Activated CD8-positive, alpha-beta T cell treated with anti-CD3 and anti-CD28 coated beads, Interleukin-2, amount 10 ng/mL, durations not matched to agents 7 days and 5 days (primary cell): Measurements from ENCODE around the gene AUP1. TPM values are rescaled to one million over a fixed set of nuclear protein-coding genes. Genes with fewer than 3 reads are reported as not detected.

Experiments
- ATAC-seq: fragments of 150-1000 bp; cut with Tn5 transposase; one replicate; pipeline ENCODE4 v1.10.0; 2021; ENCODE audit warnings: moderate library complexity
- CTCF ChIA-PET: fragments of 350-600 bp; sonication (Branson Sonifier 250); formaldehyde crosslinking; loops from one replicate; lab custom pipeline; 2021; ENCODE audit warnings: antibody characterized with exemption; lab: Charles Lee
- POLR2A ChIA-PET: fragments of 350-600 bp; sonication (Branson Sonifier 250); formaldehyde crosslinking; loops from one replicate; lab custom pipeline; 2021; ENCODE audit warnings: antibody characterized with exemption; lab: Charles Lee
- DNase-seq: peaks from one replicate; pipeline ENCODE4 v3.0.0-alpha.2; 2020
- H3K27ac Mint-ChIP-seq: one replicate; pipeline ENCODE4 v1.8.0; 2021; ENCODE audit warnings: mild to moderate bottlenecking, mixed read lengths
- H3K27me3 Mint-ChIP-seq: one replicate; pipeline ENCODE4 v1.8.0; 2021; ENCODE audit warnings: low read depth, mixed read lengths
- H3K36me3 Mint-ChIP-seq: one replicate; pipeline ENCODE4 v1.8.0; 2021; ENCODE audit warnings: low read depth, mixed read lengths
- H3K4me1 Mint-ChIP-seq: one replicate; pipeline ENCODE4 v1.8.0; 2021; ENCODE audit warnings: low read depth, mixed read lengths
- H3K4me3 Mint-ChIP-seq: one replicate; pipeline ENCODE4 v1.8.0; 2021; ENCODE audit warnings: mild to moderate bottlenecking, mixed read lengths
- H3K9me3 Mint-ChIP-seq: one replicate; pipeline ENCODE4 v1.8.0; 2022; ENCODE audit warnings: mixed read lengths; ENCODE audit not compliant: insufficient read depth
- total RNA-seq, 2 experiments: library from RNA; stranded (reverse); gene quantifications; one replicate each; pipeline ENCODE4 v1.2.3, GENCODE V29; 2021

The AUP1 gene
- total RNA-seq, 2 experiments from 2014 or later = 119 to 123 TPM

DNA sequence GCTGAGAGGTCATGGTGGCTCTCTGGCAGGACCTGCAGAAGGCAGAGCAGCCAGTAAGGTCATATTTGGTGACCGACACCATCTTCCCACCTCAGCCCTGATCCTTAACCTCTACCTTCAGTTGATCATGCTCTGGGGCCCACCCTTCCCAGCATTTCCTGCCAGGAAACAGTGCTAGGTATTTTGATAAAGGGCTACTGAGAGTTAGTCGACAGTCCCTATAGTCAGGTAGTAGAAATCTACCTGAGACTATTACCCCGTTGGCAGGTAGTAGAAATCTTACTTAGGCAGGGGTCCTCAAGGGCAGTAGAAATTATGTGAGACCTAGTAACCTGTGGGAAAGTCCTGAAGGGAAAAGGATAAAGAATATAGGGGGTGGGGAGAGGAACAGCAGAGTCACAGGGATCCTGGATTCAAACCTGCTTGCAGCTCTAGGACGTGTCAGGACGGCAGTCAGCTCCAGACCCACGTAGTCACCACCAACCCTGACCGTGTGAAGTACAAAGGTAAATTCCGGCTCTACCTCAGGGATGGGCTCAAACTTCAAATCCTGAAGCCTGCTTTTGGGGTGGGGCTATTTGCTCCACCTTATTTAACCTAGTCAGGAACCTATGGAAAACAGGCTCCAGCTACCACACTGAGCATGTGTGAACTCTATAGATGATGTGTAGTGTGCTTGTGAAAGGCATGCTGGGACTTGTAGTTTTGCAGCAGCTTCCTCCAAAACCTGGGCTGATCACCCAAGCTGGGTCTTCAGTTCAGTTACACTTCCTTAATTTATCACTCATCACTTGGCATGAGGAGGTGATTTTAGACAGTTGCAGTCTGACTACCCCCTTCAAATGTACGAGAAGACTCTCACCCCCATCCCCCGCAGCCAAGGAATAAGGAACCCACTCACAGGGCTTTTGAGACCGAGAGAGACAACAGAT lies 3.5 kb downstream of the AUP1 start, which contains the start of gene DQX1:
TSS of gene DQX1 (minus strand) at position 515 of the 932 bp plus-strand sequence. CDS start at position 13, 502 bp downstream.
- Mint-ChIP-seq H3K36me3 (peaks cover 41% of the 10 kb centered on the region), H3K9me3 (no peaks in the 10 kb centered on the region), H3K4me3 (no peak within 1 kb of the TSS), H3K4me1 (peaks cover 39% of the 10 kb centered on the region), H3K27ac (no peak within 1 kb of the TSS), H3K27me3 (peaks cover 8% of the 10 kb centered on the region)
- DNase-seq = no peak
- ATAC-seq = no peak
- ChIA-PET CTCF (interaction anchor here (1.0 to 4.5 kb wide), 5 partner anchors 9 to 61 kb away, joined by 3 to 41 read pairs (median 4); partner anchors contain the start of genes CCDC142 and TTC31), POLR2A (interaction anchor here (1.1 to 1.9 kb wide), 3 partner anchors 11 to 44 kb away, joined by 3 to 7 read pairs (median 4); partner anchors contain the start of genes CCDC142 and TTC31)

DNA sequence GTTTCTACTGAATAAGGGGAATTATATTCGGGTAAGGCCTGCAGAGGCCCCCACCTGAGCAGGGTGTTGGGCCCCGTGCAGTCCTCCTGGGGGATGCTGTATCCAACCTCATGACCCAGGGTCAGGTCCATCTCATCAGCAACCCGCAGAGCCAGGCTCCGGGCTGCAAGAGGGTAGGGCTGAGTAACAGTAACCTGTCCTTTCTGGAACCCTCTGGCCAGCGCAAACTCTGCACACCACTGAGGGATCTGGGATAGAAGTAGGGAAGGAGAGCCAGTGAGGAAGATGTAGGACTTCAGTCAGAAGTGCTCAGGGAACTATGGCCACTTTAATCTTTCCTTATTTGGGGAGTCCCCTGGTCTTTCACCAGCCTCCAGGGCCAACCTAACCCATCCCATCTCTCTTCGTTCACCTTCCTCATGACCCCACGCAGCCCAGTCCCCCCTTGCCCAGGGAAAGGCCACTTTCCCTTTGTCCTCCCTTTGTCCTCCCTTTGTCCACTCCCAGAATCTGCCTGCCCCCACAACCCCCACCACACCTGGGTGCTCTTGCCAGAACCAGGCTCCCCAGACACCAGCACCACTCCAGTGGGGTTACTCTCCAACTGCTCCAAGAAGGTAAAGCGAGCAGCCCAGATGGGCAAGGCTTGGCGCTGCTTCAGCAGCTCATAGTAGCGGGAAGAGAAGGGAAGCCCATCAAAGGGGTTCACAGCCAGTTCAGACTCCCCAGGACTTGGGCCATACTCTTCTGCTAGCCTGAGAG lies 4.4 kb downstream of the AUP1 start:
- ChIA-PET CTCF (interaction anchor here (1.3 kb wide), 1 partner anchor 9 kb away, joined by 7 read pairs; no protein-coding TSS in a partner anchor), POLR2A (no interaction called here)
- Mint-ChIP-seq H3K27ac (no peak overlapping the region), H3K36me3 (peaks cover 34% of the 10 kb centered on the region), H3K27me3 (peaks cover 11% of the 10 kb centered on the region), H3K4me3 (no peak overlapping the region), H3K9me3 (no peaks in the 10 kb centered on the region), H3K4me1 (peaks cover 33% of the 10 kb centered on the region)
- ATAC-seq (no peak), DNase-seq (no peak)

DNA sequence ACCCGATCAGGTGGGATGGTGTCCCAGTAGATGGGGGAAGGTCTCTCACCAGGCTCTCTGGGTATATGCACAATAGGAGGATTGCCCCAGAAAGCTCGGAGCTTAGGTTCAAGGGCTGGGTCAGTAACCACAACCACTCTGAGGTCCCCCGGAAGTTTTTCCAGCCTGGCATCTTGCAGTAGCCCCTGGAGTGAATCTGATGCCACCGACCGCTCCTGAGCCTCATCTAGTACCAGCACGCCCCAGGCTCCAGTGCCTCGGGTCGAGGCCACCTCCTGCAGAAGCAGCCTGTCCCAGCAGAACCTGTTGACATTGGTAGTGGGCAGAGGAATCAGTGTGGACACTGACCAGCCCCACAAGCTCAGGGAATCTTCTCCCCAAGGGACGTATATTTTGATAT lies 5.5 kb downstream of the AUP1 start:
- DNase-seq (no peak), ATAC-seq (no peak)
- Mint-ChIP-seq H3K36me3 (peaks cover 33% of the 10 kb centered on the region), H3K4me1 (peaks cover 33% of the 10 kb centered on the region), H3K27me3 (peaks cover 22% of the 10 kb centered on the region), H3K27ac (no peak overlapping the region), H3K9me3 (no peaks in the 10 kb centered on the region), H3K4me3 (no peak overlapping the region)
- POLR2A ChIA-PET = no interaction called here
- CTCF ChIA-PET = no interaction called here

- Mint-ChIP-seq H3K27ac (no peak overlapping the region), H3K36me3 (peaks cover 20% of the 10 kb centered on the region), H3K4me1 (peaks cover 21% of the 10 kb centered on the region), H3K4me3 (no peak overlapping the region), H3K27me3 (peaks cover 36% of the 10 kb centered on the region), H3K9me3 (no peaks in the 10 kb centered on the region)
- POLR2A ChIA-PET = interaction anchor here (0.9 to 3.2 kb wide), 4 partner anchors 7 to 39 kb away, joined by 3 to 11 read pairs (median 4); partner anchors contain the start of genes AUP1, CCDC142, HTRA2 and TTC31
- CTCF ChIA-PET = interaction anchor here (1.3 to 3.1 kb wide), 3 partner anchors 9 to 39 kb away, joined by 4 to 13 read pairs (median 5); partner anchors contain the start of genes CCDC142 and TTC31
- DNase-seq (no peak), ATAC-seq (no peak)
Measured at GRCh38 chr2:74522516-74522915, 7.0 kb downstream of the AUP1 start.

GRCh38 chr2:74516650-74517049 lies 12.9 kb downstream of the AUP1 start:
- ATAC-seq = no peak
- CTCF ChIA-PET = interaction anchor here (0.8 to 1.9 kb wide), 3 partner anchors 9 to 16 kb away, joined by 3 to 7 read pairs (median 4); partner anchors contain the start of gene DQX1
- H3K27ac Mint-ChIP-seq = no peak overlapping the region

GRCh38 chr2:74515981-74516633 lies 13.4 kb downstream of the AUP1 start:
- DNase-seq (peak; percentile 77), ATAC-seq (peak; percentile 76)
- Mint-ChIP-seq H3K27me3 (peaks cover 75% of the 10 kb centered on the region), H3K9me3 (no peaks in the 10 kb centered on the region), H3K27ac (no peak overlapping the region), H3K36me3 (peaks cover 6% of the 10 kb centered on the region), H3K4me1 (peaks cover 28% of the 10 kb centered on the region), H3K4me3 (peak overlapping the region; percentile 67)
- ChIA-PET CTCF (interaction anchor here (0.8 to 1.9 kb wide), 3 partner anchors 10 to 15 kb away, joined by 3 to 7 read pairs (median 4); partner anchors contain the start of gene DQX1), POLR2A (interaction anchor here (1.1 to 2.1 kb wide), 4 partner anchors 10 to 13 kb away, joined by 3 to 6 read pairs (median 4); partner anchors contain the start of genes AUP1, DQX1 and PCGF1)

More at GRCh38 chr2:74516650-74517049, 12.9 kb downstream of the AUP1 start:
- peaks cover 28% of the 10 kb centered on the region for H3K4me1 Mint-ChIP-seq
- peaks cover 6% of the 10 kb centered on the region for H3K36me3 Mint-ChIP-seq
- H3K4me3 Mint-ChIP-seq = peak overlapping the region; percentile 67
- peaks cover 69% of the 10 kb centered on the region for H3K27me3 Mint-ChIP-seq
- POLR2A ChIA-PET = interaction anchor here (1.1 to 1.2 kb wide), 2 partner anchors 12 to 13 kb away, joined by 3 read pairs; partner anchors contain the start of gene AUP1
- no peaks in the 10 kb centered on the region for H3K9me3 Mint-ChIP-seq
- DNase-seq = no peak

- H3K36me3 Mint-ChIP-seq = peaks cover 6% of the 10 kb centered on the region
- H3K4me3 Mint-ChIP-seq = peak overlapping the region; percentile 70
- DNase-seq = no peak
- POLR2A ChIA-PET = interaction anchor here (0.7 to 2.1 kb wide), 4 partner anchors 9 to 12 kb away, joined by 3 to 6 read pairs (median 4); partner anchors contain the start of genes DQX1 and PCGF1
- H3K27ac Mint-ChIP-seq = no peak overlapping the region
- peaks cover 28% of the 10 kb centered on the region for H3K4me1 Mint-ChIP-seq
- H3K27me3 Mint-ChIP-seq = peaks cover 79% of the 10 kb centered on the region
- CTCF ChIA-PET = interaction anchor here (1.9 kb wide), 1 partner anchor 11 kb away, joined by 7 read pairs; the partner anchor contains the start of gene DQX1
- no peaks in the 10 kb centered on the region for H3K9me3 Mint-ChIP-seq
- peak; percentile 18 for ATAC-seq
Measured at GRCh38 chr2:74515271-74515980, 14.1 kb downstream of the AUP1 start.

DNA sequence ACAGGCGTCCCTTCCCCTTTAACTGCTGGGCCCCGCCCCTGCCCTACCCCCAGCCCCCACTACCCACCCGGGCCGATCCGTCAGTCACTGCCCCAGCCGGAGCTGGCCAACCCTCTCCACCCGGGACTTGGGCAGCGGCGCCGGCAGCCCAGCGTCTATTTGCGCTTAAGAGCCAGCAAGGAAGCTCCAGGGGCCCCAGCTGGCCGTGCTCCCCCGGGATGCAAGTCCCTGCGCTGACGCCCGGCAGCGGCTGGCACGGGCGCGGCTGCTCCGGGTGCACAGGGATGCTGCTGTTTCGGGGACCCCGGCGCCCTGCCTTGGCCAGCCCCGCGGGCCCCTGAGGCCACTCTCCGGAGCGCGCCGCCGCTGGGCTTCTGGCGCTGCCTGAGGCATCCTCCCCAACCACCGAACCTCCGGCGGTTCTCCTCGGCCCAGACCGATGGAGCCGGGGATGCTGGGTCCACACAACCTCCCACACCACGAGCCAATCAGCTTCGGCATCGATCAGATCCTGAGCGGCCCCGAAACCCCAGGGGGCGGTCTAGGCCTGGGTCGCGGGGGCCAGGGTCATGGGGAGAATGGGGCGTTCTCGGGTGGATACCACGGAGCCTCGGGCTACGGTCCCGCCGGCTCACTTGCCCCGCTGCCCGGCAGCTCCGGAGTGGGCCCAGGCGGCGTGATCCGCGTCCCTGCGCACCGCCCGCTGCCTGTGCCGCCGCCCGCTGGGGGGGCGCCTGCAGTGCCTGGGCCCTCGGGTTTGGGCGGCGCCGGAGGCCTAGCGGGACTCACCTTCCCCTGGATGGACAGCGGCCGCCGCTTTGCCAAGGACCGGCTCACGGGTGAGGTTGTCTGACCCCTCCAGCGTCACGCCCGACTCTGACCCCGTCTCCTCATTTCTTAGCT lies 14.9 kb downstream of the AUP1 start, which contains the start of gene TLX2:
TSS of gene TLX2 (plus strand) at position 83 of the 903 bp plus-strand sequence. CDS start at position 440, 357 bp downstream.
- ChIA-PET POLR2A (interaction anchor here (0.7 to 2.1 kb wide), 4 partner anchors 8 to 65 kb away, joined by 3 to 6 read pairs (median 4); partner anchors contain the start of genes DQX1 and PCGF1), CTCF (no interaction called here)
- Mint-ChIP-seq H3K27me3 (peaks cover 76% of the 10 kb centered on the region), H3K27ac (no peak within 1 kb of the TSS), H3K36me3 (peaks cover 6% of the 10 kb centered on the region), H3K4me3 (peak within 1 kb of the TSS; percentile 70), H3K4me1 (peaks cover 28% of the 10 kb centered on the region), H3K9me3 (no peaks in the 10 kb centered on the region)
- no peak for DNase-seq
- ATAC-seq = peak; percentile 28

DNA sequence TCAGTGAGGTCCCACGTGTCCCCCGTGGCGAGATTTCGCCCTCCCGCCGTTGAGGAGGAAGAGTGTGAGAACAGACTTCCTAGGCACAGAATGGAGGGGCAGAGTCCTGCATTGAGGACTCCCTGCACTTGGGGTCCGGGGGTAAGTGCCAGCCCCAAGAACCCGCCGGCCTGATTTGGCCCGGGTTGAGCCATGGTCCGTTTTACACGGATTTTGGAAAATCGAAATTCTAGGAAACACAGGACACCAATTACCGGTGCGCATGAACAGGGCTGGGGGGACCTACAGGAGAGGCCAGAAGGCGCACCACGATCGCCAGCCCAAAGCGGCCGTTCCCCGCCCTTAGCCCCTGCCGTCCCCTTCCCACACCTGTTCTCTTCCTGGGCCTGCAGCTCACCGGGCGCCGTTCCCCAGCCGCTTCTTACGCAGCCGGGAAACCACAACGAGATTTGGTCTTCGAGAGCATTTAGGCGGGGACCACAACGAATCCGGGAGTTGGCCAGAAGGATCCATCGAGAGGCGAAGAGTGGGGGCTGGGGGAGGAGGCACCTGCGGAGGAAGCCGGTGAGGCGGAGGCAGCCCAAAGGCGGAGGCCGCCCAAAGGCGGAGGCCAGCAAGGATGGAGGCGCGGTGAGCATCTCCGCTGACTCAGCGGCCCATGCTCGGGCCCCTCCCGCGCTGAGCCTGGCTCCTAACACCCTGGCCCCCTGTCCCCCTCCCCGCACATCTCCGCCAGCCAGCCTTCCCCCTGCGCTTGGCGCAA lies 15.7 kb downstream of the AUP1 start:
- no peak overlapping the region for H3K27ac Mint-ChIP-seq
- POLR2A ChIA-PET = interaction anchor here (1.0 to 2.1 kb wide), 3 partner anchors 7 to 66 kb away, joined by 3 to 6 read pairs (median 4); partner anchors contain the start of genes AUP1, HTRA2 and PCGF1
- H3K36me3 Mint-ChIP-seq = peaks cover 6% of the 10 kb centered on the region
- CTCF ChIA-PET = interaction anchor here (1.7 kb wide), 1 partner anchor 10 kb away, joined by 5 read pairs; no protein-coding TSS in a partner anchor
- H3K4me3 Mint-ChIP-seq = peak overlapping the region; percentile 46
- peak; percentile 38 for DNase-seq
- ATAC-seq = peak; percentile 16
- H3K4me1 Mint-ChIP-seq = peaks cover 28% of the 10 kb centered on the region
- no peaks in the 10 kb centered on the region for H3K9me3 Mint-ChIP-seq
- peaks cover 71% of the 10 kb centered on the region for H3K27me3 Mint-ChIP-seq
